HFFc6 (cell line): ENCODE results near the gene JMJD4. TPM values are rescaled to one million over a fixed set of nuclear protein-coding genes. Genes with fewer than 3 reads are reported as not detected.
A peak's percentile ranks its signal among the peaks of the same experiment; 100 is the strongest.

Experiments used
- DNase-seq: peaks from one replicate; pipeline ENCODE4 v3.0.0-alpha.2; 2018
- H3K27ac Mint-ChIP-seq: 2 replicates; pipeline ENCODE4 v1.8.0; 2020; ENCODE audit warnings: mild to moderate bottlenecking, mixed read lengths
- H3K27me3 Mint-ChIP-seq: 2 replicates; pipeline ENCODE4 v1.8.0; 2021; ENCODE audit warnings: mild to moderate bottlenecking, moderate library complexity, mixed read lengths; ENCODE audit not compliant: insufficient read depth
- H3K36me3 Mint-ChIP-seq: 2 replicates; pipeline ENCODE4 v1.8.0; 2021; ENCODE audit warnings: low read depth, mixed read lengths
- H3K4me1 Mint-ChIP-seq: 2 replicates; pipeline ENCODE4 v1.8.0; 2020; ENCODE audit warnings: low read depth, mixed read lengths
- H3K4me3 Mint-ChIP-seq: 2 replicates; pipeline ENCODE4 v1.8.0; 2020; ENCODE audit warnings: mild to moderate bottlenecking, moderate library complexity, mixed read lengths
- H3K9me3 Mint-ChIP-seq: 2 replicates; pipeline ENCODE4 v1.8.0; 2020; ENCODE audit warnings: mild to moderate bottlenecking, mixed read lengths
- total RNA-seq, 6 experiments: library from RNA; stranded (reverse); fragmentation: NEBNext Ultra II Directional; extraction: Animal tissue kit (Norgen Biotek cat#: 25700); gene quantifications; 2 replicates in 1 of 6; 3 replicates in 5 of 6; pipeline ENCODE4 v1.2.3, GENCODE V29; 2021
- TF ChIP-seq, protein P1 (sequence below): fragments of 200-600 bp; sonication (generic); IDR thresholded peaks from 2 replicates; pipeline ENCODE4 v1.5.0; 2021; ENCODE audit warnings: antibody characterized with exemption, mild to moderate bottlenecking

Gene JMJD4
- total RNA-seq, 6 experiments from 2014 or later: 20.2 to 23.1 (median 21.5) TPM

DNA sequence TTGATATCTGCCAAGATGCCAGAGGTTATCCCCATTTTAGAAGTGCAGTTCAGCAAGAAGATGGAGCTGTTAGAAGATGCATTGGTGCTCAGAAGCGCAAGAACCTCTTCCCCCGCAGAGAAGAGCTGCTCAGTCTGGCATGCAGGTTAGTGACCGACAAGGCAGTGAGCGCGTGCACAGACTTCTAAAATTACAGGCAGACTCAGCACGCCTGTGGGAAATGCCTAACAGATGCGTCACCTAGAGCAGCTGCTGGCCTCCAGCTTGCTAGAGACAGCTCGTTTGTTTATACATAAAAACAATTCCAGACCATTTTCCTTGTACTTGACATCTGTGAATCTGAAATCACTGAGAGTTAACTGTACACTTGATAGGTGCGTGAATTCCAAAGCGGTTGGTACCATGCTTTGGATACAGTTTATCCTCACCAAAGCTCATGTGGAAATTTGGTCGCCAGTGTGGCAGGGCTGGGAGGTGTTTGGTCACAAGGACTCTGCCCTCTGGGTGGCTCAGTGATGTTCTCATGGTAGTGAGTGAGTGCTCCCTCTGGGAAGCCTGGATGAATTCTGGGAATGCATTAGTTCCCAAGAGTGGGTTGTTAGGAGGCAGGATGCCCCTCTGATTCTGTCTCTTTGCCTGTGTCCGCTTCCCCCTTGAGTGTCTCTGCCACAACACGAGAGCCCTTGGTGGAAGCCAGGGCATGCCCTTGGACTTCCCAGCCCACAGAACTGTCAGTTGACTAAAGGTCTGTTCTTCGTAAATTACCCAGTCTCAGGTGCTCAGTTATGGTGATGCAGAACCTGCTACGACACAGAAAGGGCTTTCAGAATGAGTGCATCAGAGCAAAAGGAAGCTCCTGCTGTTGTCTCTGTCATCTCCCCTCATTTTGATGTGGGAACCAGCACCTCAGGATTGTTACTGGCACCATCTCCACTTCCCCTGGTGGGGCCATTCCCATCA is 24.5 kb upstream of the JMJD4 start:
- Mint-ChIP-seq H3K4me3 (peak overlapping the region; percentile 32), H3K27me3 (no peaks in the 10 kb centered on the region), H3K9me3 (no peaks in the 10 kb centered on the region), H3K27ac (peak overlapping the region; percentile 84), H3K4me1 (peaks cover 63% of the 10 kb centered on the region), H3K36me3 (peaks cover 20% of the 10 kb centered on the region)
- peak; percentile 97 for DNase-seq
- TF ChIP-seq, protein P1, sequence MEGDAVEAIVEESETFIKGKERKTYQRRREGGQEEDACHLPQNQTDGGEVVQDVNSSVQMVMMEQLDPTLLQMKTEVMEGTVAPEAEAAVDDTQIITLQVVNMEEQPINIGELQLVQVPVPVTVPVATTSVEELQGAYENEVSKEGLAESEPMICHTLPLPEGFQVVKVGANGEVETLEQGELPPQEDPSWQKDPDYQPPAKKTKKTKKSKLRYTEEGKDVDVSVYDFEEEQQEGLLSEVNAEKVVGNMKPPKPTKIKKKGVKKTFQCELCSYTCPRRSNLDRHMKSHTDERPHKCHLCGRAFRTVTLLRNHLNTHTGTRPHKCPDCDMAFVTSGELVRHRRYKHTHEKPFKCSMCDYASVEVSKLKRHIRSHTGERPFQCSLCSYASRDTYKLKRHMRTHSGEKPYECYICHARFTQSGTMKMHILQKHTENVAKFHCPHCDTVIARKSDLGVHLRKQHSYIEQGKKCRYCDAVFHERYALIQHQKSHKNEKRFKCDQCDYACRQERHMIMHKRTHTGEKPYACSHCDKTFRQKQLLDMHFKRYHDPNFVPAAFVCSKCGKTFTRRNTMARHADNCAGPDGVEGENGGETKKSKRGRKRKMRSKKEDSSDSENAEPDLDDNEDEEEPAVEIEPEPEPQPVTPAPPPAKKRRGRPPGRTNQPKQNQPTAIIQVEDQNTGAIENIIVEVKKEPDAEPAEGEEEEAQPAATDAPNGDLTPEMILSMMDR: no peak

DNA sequence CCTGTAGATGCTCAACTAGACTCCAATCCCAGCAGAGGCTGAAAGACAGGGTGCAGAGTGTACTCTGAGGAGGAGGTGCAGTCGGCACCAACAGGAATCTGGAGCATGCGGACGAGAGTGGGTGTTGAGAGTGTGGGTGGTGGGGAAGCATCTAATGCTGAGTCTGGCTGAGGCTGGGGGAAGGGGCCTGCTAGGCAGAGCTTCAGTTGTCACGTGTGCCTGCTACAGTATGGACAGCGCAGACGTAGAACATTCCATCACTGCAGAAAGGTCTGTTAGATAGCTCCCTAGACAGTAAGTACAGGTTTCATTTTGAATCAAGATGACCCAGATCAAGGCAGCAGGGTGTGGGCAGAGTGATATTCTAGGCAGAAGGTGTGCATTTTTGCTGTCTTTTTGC is 23.3 kb upstream of the JMJD4 start:
- H3K4me3 Mint-ChIP-seq: no peak overlapping the region
- DNase-seq: no peak
- TF ChIP-seq, protein P1: no peak
- H3K9me3 Mint-ChIP-seq: no peaks in the 10 kb centered on the region
- H3K36me3 Mint-ChIP-seq: peaks cover 14% of the 10 kb centered on the region
- H3K27ac Mint-ChIP-seq: no peak overlapping the region; the same call in 1 of the 2 replicates
- no peaks in the 10 kb centered on the region for H3K27me3 Mint-ChIP-seq
- H3K4me1 Mint-ChIP-seq: peaks cover 63% of the 10 kb centered on the region

DNA sequence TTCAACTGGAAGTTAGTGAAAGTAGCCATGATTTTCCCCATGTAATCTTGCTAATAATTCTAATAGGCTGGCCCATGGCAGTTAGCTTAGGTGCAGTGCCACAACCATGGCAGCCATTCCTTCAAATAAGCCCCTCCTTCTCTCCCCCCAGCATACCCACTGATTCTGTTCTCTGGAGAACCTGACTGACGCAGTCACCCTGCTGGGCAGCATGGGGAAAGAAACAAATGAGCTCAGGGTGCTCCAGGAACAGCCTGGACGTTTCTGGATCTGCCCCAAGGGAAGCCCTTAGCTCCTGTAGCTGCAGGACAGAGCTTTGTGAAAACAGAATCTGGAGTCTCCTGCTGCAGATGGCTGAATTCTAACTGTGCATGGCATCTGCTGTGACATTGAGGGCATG is 22.7 kb upstream of the JMJD4 start:
- Mint-ChIP-seq H3K4me1 (peaks cover 59% of the 10 kb centered on the region), H3K27me3 (no peaks in the 10 kb centered on the region), H3K36me3 (peaks cover 14% of the 10 kb centered on the region), H3K9me3 (no peaks in the 10 kb centered on the region), H3K4me3 (no peak overlapping the region), H3K27ac (no peak overlapping the region)
- TF ChIP-seq, protein P1: no peak
- DNase-seq: no peak

DNA sequence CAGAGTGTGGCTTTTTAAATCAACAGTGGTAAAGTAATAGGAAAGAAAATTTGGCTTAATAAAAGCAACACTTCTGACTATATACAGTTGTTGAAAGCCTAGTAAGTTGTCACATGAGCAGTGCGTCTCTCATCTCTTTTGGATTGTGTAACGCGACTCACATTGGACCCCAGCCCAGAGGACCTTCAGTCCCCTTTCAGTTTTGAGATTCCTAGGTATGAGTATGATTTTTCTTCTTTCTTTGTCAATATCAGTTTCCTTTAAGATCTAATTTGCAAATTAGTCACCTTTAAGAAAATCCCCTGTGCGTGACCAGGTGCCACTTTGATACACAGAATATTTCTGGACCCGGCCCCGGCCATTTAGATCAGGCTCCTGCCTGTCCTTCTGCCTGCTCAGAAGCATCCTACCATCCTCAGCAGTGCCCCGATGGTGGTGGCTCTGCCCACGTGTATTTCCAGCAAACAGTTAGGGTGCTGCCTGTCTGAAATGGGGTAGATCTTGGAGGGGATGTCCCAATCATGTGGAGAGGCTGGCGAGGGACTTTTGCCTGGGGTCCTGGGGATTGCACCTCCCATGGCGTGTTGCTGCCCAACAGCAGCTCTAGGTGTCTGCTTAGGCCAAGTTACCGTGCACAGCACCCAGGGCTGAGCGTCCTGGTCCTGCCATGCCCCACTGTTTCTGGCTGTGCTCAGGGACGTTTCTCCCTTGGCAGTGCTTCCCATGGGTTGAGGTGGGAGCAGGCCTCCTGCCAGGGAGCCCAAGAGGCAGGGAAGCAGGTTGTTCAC is 21.3 kb upstream of the JMJD4 start:
- no peak for DNase-seq
- Mint-ChIP-seq H3K9me3 (no peaks in the 10 kb centered on the region), H3K4me3 (no peak overlapping the region)

DNA sequence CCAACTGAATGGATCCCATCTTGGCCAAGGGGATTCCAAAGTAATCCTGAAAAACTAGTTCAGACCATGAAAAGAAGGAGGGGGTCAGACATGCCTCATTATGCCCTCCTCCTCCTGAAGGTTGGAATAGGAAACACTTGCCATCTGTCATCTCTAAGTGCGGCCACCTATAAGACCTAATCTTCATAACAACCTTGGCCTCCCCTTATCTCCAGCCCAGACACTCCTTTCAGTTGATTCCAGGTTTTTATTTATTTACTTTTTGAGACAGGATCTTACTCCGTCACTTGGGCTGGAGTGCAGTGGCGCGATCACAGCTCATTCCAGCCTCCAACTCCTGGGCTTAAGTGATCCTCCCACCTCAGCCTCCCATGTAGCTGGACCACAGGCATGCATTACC is 19.9 kb upstream of the JMJD4 start:
- Mint-ChIP-seq H3K4me3 (no peak overlapping the region), H3K27ac (no peak overlapping the region), H3K27me3 (no peaks in the 10 kb centered on the region), H3K36me3 (peaks cover 3% of the 10 kb centered on the region; the same call in 1 of the 2 replicates), H3K9me3 (no peaks in the 10 kb centered on the region), H3K4me1 (peaks cover 36% of the 10 kb centered on the region)
- TF ChIP-seq, protein P1: no peak
- DNase-seq: no peak

More for the DNA sequence above, 21.3 kb upstream of the JMJD4 start:
- H3K27ac Mint-ChIP-seq: no peak overlapping the region
- H3K36me3 Mint-ChIP-seq: peaks cover 13% of the 10 kb centered on the region
- H3K27me3 Mint-ChIP-seq: no peaks in the 10 kb centered on the region
- peaks cover 50% of the 10 kb centered on the region for H3K4me1 Mint-ChIP-seq
- TF ChIP-seq, protein P1: no peak
